ENCODE measurements around the gene CHST14.

DNA sequence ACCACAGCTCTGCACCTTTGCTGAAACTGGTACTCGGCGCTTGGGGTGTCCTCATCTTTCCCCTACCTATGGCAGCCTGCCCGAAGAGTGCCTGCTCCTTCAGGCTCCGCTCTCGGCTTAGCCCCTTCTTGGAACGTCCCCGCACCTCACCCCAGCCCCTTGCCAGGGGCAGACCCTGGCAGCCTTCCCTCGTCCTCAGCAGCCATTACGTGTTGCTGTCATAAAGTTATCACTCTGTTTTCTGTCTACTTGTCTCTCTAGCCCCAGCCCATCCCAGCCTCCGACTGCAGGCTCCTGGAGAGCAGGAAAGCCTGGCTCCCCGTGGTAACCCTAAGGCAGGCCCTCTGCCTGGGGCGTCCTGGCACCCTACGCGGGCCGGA, 35.1 kb upstream of the CHST14 start:
- TF ChIP-seq, protein P1, sequence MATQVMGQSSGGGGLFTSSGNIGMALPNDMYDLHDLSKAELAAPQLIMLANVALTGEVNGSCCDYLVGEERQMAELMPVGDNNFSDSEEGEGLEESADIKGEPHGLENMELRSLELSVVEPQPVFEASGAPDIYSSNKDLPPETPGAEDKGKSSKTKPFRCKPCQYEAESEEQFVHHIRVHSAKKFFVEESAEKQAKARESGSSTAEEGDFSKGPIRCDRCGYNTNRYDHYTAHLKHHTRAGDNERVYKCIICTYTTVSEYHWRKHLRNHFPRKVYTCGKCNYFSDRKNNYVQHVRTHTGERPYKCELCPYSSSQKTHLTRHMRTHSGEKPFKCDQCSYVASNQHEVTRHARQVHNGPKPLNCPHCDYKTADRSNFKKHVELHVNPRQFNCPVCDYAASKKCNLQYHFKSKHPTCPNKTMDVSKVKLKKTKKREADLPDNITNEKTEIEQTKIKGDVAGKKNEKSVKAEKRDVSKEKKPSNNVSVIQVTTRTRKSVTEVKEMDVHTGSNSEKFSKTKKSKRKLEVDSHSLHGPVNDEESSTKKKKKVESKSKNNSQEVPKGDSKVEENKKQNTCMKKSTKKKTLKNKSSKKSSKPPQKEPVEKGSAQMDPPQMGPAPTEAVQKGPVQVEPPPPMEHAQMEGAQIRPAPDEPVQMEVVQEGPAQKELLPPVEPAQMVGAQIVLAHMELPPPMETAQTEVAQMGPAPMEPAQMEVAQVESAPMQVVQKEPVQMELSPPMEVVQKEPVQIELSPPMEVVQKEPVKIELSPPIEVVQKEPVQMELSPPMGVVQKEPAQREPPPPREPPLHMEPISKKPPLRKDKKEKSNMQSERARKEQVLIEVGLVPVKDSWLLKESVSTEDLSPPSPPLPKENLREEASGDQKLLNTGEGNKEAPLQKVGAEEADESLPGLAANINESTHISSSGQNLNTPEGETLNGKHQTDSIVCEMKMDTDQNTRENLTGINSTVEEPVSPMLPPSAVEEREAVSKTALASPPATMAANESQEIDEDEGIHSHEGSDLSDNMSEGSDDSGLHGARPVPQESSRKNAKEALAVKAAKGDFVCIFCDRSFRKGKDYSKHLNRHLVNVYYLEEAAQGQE (IDR thresholded peaks at IDR 0.05) = no peak
- TF ChIP-seq NFE2L2 (conservative IDR thresholded peaks at IDR 0.05; ENCODE audit: low read length) (no peak), RAD21 (conservative IDR thresholded peaks at IDR 0.05 in 1 of 2, IDR thresholded peaks at IDR 0.05 in 1 of 2) (no peak), JUN (IDR thresholded peaks at IDR 0.05) (no peak)
- TF ChIP-seq, protein P2, sequence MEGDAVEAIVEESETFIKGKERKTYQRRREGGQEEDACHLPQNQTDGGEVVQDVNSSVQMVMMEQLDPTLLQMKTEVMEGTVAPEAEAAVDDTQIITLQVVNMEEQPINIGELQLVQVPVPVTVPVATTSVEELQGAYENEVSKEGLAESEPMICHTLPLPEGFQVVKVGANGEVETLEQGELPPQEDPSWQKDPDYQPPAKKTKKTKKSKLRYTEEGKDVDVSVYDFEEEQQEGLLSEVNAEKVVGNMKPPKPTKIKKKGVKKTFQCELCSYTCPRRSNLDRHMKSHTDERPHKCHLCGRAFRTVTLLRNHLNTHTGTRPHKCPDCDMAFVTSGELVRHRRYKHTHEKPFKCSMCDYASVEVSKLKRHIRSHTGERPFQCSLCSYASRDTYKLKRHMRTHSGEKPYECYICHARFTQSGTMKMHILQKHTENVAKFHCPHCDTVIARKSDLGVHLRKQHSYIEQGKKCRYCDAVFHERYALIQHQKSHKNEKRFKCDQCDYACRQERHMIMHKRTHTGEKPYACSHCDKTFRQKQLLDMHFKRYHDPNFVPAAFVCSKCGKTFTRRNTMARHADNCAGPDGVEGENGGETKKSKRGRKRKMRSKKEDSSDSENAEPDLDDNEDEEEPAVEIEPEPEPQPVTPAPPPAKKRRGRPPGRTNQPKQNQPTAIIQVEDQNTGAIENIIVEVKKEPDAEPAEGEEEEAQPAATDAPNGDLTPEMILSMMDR (IDR thresholded peaks at IDR 0.05) = no peak
